Upper lobe of left lung (tissue), 6 donors: ENCODE measurements around the gene NPC1L1. TPM values are rescaled to one million over a fixed set of nuclear protein-coding genes. Genes with fewer than 3 reads are reported as not detected.

Experiments
- ATAC-seq, 2 donors: fragments of 200-7000 bp; cut with Tn5 transposase; one replicate each; pipeline ENCODE4 v1.9.1; 2022; ENCODE audit warnings: mild to moderate bottlenecking in 2 of 2, moderate library complexity in 2 of 2; ENCODE audit not compliant: low FRiP score in 2 of 2
- DNase-seq, 2 donors: peaks; one replicate each; pipeline ENCODE4 v3.0.0-alpha.2; 2019 to 2020
- H3K27ac ChIP-seq, 4 donors: fragments of 200-600 bp; sonication (generic); one replicate each; pipeline ENCODE4 v1.5.1; 2016 to 2019
- H3K27me3 ChIP-seq, 4 donors: fragments of 200-600 bp; sonication (generic); one replicate each; pipeline ENCODE4 v1.5.1; 2017 to 2019
- H3K36me3 ChIP-seq, 4 donors: fragments of 200-600 bp; sonication (generic); one replicate each; pipeline ENCODE4 v1.5.1; 2016 to 2019
- H3K4me1 ChIP-seq, 4 donors: fragments of 200-600 bp; sonication (generic); one replicate each; pipeline ENCODE4 v1.5.1; 2018 to 2019
- H3K4me3 ChIP-seq, 4 donors: fragments of 200-600 bp; sonication (generic); one replicate each; pipeline ENCODE4 v1.5.1; 2017 to 2019; ENCODE audit warnings: mild to moderate bottlenecking in 2 of 4, moderate library complexity in 1 of 4
- H3K9me3 ChIP-seq, 4 donors: fragments of 200-600 bp; sonication (generic); one replicate each; pipeline ENCODE4 v1.5.1; 2018 to 2019
- EP300 ChIP-seq, 4 donors: sonication (generic); formaldehyde crosslinking; IDR thresholded peaks; one replicate each; pipeline ENCODE4 v1.5.1; 2017; ENCODE audit warnings: antibody characterized with exemption in 4 of 4, control low read depth in 2 of 4
- POLR2A ChIP-seq, 4 donors: fragments of 450-650 bp; IDR thresholded peaks; one replicate each; pipeline ENCODE4 v1.5.1; 2016 to 2017; ENCODE audit warnings: antibody characterized with exemption in 4 of 4, mild to moderate bottlenecking in 2 of 4
- POLR2AphosphoS5 ChIP-seq, 2 donors: sonication (generic); formaldehyde crosslinking; IDR thresholded peaks; one replicate each; pipeline ENCODE4 v1.5.1; 2017; ENCODE audit warnings: antibody characterized with exemption in 2 of 2
- WGBS, 2 donors: methylation state at CpG; one replicate each; pipeline ENCODE4 v1.1.5; 2017 to 2018; 5-methylcytosine and 5-hydroxymethylcytosine counted together
- total RNA-seq, 6 donors: library from RNA; depleted of rRNA in 4 of 6; stranded (reverse); fragments of >200 nt in 4 of 6; gene quantifications; one replicate each; pipeline versions ENCODE4 v1.1.0 to v1.2.1, GENCODE V29; 2016 to 2021
- TF ChIP-seq, protein P1 (sequence below), 6 experiments: fragments of 450-650 bp in 4 of 6; fragments of 200-600 bp in 2 of 6; sonication (generic) in 2 of 6; IDR thresholded peaks; one replicate each; pipeline ENCODE4 v1.5.1; 2016 to 2019; ENCODE audit warnings: antibody characterized with exemption in 6 of 6
- donor health status: DM: no; HTN: no; CAD: no; lungs with moderate emphysema.
- donor health status: DM: no; HTN: yes; CAD: no; lungs with severe emphysema.

Gene NPC1L1
- total RNA-seq, 6 donors from 2014 or later: 0.06 to 0.55 (median 0.30) TPM; not detected in 3

DNA sequence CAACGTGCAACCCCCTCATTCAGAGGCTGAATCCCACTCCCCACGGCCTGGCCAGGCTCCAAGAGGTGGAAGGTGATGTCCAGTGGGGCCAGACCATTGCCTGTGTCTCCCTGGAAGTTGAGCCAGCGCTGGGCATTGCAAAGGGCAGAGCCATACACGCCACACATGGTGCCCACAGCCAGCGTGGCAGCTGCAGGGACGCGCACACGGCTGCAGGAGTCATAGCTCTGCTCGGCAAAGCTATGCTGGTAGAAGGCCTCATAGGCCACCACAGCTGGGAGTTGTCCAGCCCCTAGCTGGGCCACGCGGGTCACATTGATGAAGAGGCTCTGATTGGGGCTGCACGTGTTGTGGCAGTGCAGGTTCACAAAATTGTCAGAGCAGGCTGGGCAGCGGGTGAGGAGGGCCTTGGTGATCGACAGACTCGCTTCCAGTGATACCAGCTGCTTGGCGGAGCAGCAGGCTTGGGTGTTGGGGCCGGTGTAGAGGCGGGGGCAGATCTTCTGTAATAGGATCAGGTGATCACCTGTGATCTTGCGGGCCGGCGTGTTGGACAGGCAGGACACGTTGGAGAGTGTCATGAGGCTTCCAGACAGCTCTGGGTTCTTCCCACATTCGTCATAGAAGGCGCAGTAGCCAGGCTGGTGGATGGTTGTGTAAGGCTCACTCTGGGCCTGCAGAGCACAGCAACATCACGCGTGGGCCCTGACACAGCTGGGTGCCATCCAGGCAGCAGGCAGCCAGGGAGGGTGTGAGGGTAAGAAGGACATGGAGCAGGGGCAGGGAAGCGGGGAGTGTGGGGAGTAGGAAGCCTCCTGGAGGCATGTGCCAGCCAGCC is 1.2 kb downstream of the NPC1L1 start:
- Histone ChIP-seq H3K36me3 (no peaks in the 10 kb centered on the region), H3K4me1 (peaks cover 0 to 5% (median 0%) of the 10 kb centered on the region in 4 donors), H3K27ac (no peak overlapping the region), H3K9me3 (no peaks in the 10 kb centered on the region), H3K27me3 (no peaks in the 10 kb centered on the region), H3K4me3 (no peak overlapping the region)
- TF ChIP-seq, protein P1, sequence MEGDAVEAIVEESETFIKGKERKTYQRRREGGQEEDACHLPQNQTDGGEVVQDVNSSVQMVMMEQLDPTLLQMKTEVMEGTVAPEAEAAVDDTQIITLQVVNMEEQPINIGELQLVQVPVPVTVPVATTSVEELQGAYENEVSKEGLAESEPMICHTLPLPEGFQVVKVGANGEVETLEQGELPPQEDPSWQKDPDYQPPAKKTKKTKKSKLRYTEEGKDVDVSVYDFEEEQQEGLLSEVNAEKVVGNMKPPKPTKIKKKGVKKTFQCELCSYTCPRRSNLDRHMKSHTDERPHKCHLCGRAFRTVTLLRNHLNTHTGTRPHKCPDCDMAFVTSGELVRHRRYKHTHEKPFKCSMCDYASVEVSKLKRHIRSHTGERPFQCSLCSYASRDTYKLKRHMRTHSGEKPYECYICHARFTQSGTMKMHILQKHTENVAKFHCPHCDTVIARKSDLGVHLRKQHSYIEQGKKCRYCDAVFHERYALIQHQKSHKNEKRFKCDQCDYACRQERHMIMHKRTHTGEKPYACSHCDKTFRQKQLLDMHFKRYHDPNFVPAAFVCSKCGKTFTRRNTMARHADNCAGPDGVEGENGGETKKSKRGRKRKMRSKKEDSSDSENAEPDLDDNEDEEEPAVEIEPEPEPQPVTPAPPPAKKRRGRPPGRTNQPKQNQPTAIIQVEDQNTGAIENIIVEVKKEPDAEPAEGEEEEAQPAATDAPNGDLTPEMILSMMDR (IDR thresholded peaks at IDR 0.05): no peak
- no peak for TF ChIP-seq EP300 (IDR thresholded peaks at IDR 0.05)
- no peak for TF ChIP-seq POLR2A (IDR thresholded peaks at IDR 0.05)
- TF ChIP-seq POLR2AphosphoS5 (IDR thresholded peaks at IDR 0.05): no peak
- ATAC-seq (no peak), DNase-seq (no peak)
- WGBS, 2 donors: 87 to 90% methylated on average over 21 to 27 of the region's 27 CpGs

DNA sequence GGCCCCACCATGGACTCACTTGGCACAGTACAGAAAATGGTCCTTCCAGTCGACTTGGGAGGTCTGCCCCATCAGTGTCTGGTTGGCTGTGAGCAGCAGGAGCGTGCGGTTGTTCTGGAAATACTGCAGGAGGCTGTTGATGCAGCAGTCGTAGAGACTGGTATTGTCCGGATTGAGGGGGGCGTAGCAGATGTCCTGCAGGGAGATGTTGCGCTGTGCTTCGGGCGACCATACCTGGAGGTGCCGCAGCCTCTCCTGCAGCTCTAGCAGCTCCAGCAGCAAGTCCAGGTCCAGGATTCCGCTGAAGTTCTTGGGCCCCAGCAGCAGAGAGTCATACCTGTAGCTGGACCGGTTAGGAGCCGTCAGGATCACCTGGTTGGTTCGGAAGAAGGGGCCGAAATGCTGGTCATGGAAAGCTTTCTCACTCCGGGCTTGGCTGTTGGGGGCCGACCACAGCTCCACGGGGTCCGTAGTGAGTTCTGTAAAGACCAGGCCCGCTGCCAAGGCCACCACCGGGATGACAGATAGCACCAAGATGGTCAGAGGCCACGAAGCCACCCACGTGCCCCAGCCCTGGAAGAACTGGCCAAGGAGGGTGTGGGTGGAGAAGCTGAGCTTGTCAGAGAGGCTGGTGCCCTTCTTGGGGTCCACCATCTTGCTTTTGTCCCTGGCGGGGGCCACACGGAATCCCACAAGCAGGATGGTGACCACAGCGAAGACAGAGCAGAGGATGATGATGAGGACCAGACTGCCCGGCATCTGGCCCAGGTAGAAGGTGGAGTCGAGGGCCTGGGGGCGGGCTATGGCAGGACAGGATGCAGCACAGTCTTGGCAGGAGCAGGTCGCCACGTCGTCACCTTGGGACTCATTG is 2.1 kb downstream of the NPC1L1 start:
- Histone ChIP-seq H3K36me3 (no peaks in the 10 kb centered on the region), H3K4me3 (no peak overlapping the region), H3K27ac (no peak overlapping the region), H3K27me3 (no peaks in the 10 kb centered on the region), H3K4me1 (peaks cover 0 to 5% (median 0%) of the 10 kb centered on the region in 4 donors), H3K9me3 (no peaks in the 10 kb centered on the region)
- 88 to 94% methylated on average over 12 to 31 of the region's 32 CpGs for WGBS, 2 donors
- no peak for DNase-seq
- ATAC-seq: no peak
- no peak for TF ChIP-seq EP300 (IDR thresholded peaks at IDR 0.05)
- no peak for TF ChIP-seq POLR2AphosphoS5 (IDR thresholded peaks at IDR 0.05)
- TF ChIP-seq POLR2A (IDR thresholded peaks at IDR 0.05): no peak
- TF ChIP-seq, protein P1 (IDR thresholded peaks at IDR 0.05): no peak

DNA sequence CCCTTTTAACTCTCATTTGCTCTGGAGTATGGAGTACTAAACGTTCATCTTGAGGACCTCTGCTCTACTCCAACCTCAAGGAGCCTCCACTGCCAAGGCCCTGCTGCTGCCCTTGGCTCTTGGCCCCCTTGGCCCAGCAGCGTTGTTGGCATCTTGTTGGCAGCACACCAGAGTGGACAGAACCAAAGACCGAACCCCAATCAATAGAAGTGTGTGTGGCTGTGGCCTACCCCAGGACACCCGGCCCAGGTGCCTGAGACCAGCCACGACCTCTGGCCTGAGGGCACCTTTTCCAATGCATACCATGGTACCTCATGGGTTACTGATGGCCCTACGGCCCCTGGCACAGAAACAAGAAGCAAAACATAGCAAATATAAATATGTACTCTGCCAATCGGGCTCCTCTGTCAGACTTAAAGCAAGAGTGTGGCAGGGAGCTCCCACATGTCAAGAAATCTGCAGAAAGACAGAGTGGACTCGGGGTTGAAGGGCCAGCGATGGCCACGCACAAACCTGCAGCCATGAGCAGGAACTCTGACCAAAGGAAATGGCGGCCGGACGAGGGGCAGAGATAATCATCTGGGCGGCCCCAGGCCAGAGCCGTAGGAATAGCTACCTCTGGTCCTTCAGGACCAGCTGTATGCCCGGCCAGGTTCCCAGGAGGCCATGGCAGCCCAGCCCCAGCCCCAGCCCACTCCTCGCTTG is 2.9 kb downstream of the NPC1L1 start:
- Histone ChIP-seq H3K27me3 (no peaks in the 10 kb centered on the region), H3K9me3 (no peaks in the 10 kb centered on the region), H3K4me1 (peaks cover 0 to 5% (median 0%) of the 10 kb centered on the region in 4 donors), H3K27ac (no peak overlapping the region), H3K4me3 (no peak overlapping the region), H3K36me3 (no peaks in the 10 kb centered on the region)
- 82 to 84% methylated on average over 14 to 17 of the region's 17 CpGs for WGBS, 2 donors
- TF ChIP-seq POLR2A (IDR thresholded peaks at IDR 0.05): no peak
- no peak for TF ChIP-seq EP300 (IDR thresholded peaks at IDR 0.05)
- TF ChIP-seq POLR2AphosphoS5 (IDR thresholded peaks at IDR 0.05): no peak
- TF ChIP-seq, protein P1 (IDR thresholded peaks at IDR 0.05): no peak
- ATAC-seq (no peak), DNase-seq (no peak)

DNA sequence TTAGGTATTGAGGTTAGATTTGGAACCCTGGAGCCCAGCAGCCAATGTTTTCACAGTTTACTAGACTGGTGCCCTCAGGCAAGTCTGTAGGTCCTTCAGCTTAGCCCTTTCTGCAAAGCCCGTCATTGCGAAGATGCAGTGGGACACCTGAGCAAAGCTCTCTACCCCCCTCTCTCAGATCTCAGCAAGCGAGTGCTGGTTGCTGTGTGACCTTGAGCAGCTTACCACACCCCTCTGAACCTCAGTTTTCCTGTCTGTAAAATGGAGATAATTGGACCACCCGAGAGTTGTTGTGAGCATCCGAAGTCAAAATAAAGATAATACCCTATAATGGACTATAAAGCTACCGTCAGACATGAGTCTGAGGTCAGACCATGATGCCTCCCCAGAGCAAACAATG is 3.7 kb downstream of the NPC1L1 start:
- ATAC-seq: no peak
- no peak for DNase-seq
- Histone ChIP-seq H3K27me3 (no peaks in the 10 kb centered on the region), H3K36me3 (no peaks in the 10 kb centered on the region), H3K4me3 (no peak overlapping the region), H3K4me1 (no peaks in the 10 kb centered on the region), H3K9me3 (no peaks in the 10 kb centered on the region), H3K27ac (no peak overlapping the region)
- TF ChIP-seq, protein P1 (IDR thresholded peaks at IDR 0.05): no peak
- TF ChIP-seq POLR2AphosphoS5 (IDR thresholded peaks at IDR 0.05) (no peak), POLR2A (IDR thresholded peaks at IDR 0.05) (no peak), EP300 (IDR thresholded peaks at IDR 0.05) (no peak)
- 88 to 92% methylated on average over 4 to 6 of the region's 6 CpGs for WGBS, 2 donors
